ENCODE measurements around the gene TMUB1.
A peak's percentile ranks its signal among the peaks of the same experiment; 100 is the strongest.

Gene TMUB1

GRCh38 chr7:151088856-151089699 is 5.8 kb upstream of the TMUB1 start:
- peak; percentile 67 to 75 for DNase-seq (ENCODE audit: low read depth in 2 of 2)
- H3K4me3 ChIP-seq (replicated peaks in 1 of 2; ENCODE audit: low read depth in 2 of 2, low read length in 2 of 2): peak overlapping the region; percentile 57 to 81
- TF ChIP-seq, protein P1, sequence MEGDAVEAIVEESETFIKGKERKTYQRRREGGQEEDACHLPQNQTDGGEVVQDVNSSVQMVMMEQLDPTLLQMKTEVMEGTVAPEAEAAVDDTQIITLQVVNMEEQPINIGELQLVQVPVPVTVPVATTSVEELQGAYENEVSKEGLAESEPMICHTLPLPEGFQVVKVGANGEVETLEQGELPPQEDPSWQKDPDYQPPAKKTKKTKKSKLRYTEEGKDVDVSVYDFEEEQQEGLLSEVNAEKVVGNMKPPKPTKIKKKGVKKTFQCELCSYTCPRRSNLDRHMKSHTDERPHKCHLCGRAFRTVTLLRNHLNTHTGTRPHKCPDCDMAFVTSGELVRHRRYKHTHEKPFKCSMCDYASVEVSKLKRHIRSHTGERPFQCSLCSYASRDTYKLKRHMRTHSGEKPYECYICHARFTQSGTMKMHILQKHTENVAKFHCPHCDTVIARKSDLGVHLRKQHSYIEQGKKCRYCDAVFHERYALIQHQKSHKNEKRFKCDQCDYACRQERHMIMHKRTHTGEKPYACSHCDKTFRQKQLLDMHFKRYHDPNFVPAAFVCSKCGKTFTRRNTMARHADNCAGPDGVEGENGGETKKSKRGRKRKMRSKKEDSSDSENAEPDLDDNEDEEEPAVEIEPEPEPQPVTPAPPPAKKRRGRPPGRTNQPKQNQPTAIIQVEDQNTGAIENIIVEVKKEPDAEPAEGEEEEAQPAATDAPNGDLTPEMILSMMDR (IDR thresholded peaks at IDR 0.05; ENCODE audit: low read depth, low read length): no peak

DNA sequence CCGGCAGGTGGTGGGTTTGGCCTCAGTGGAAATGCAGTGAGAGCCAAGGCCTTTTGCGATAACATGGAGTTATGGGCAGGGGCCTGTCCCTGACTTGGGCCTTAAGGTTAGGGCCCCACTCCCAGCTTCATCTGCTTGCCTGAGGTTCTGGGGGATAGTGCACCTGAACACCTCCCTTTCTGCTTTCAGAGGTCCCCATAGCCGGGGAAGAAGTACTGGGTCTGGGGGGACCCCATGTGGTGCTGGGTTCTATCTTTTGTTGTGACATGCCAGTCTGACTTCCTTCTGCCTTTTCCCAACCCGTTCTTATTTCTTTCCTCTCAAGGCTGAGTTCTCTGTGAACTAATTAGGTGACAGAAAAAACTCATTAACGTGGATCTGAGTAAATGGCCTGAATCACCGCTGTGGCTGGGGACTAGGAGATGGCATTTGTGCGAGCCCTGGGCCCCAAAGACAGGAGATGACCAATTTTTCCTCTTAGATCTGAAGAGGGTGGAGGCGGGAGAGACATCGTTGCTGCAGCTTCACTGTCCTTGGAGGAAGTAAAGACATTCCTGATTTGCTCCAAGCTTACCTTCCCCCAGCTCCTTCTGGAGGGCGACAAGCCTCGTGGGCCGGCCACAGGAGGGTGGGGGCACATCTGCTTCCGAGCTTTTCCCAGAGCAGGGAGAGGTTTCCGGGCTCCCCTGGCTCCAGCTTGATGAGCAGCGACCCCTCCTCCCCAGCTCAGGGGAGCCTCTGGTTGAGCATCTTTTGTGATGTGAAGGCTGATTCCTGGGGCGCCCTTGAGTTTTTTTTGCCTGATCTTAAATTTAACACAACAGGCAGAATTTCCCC is 4.9 kb upstream of the TMUB1 start:
- peak in 1 of 2 donors; percentile 15 for DNase-seq (ENCODE audit: low read depth in 2 of 2)
- peak overlapping the region; percentile 57 to 81 for H3K4me3 ChIP-seq (replicated peaks in 1 of 2; ENCODE audit: low read depth in 2 of 2, low read length in 2 of 2)
- TF ChIP-seq, protein P1 (IDR thresholded peaks at IDR 0.05; ENCODE audit: low read depth, low read length): no peak

DNA sequence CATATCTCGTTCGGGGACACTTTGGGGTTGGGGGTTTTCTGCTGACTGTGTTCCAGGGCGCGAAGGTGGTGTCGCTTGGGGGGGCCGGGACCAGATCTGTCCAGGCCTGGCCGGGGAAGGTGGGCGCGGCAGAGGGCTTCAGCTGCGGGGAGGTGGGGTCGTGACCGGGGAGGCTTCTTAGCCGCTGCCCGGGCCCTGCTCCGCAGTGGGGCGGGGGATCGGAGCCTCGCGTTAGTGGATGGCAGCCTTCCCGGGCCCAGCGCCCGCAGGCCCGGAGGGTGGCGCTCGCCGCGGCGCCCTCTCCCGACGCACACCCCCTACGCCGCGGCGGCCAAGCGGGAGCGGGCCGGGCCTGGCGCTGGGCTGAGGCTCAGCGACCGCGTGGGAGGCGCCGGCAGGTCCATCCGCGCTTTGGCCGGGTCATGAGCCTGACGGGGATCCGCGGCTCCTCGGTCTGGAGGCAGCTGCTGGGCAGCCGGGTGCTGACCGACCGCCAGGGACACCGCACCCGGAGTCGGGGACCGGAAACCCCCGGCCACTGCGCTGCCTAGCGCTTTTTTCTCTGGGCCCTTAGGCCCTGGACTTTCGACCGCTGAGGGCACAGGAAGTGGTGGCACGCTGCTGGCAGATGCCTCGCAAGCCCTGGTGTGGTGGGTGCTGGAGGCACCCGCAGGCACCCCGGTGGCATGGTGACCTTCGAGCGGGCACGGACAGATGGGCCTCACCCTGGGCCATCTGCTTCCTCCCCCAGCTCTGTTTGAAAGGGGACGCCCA is 4.1 kb upstream of the TMUB1 start:
- H3K4me3 ChIP-seq (replicated peaks in 1 of 2; ENCODE audit: low read depth in 2 of 2, low read length in 2 of 2): peak overlapping the region; percentile 74 to 81
- TF ChIP-seq, protein P1 (IDR thresholded peaks at IDR 0.05; ENCODE audit: low read depth, low read length): no peak
- DNase-seq (ENCODE audit: low read depth in 2 of 2): peak; percentile 60 to 69

DNA sequence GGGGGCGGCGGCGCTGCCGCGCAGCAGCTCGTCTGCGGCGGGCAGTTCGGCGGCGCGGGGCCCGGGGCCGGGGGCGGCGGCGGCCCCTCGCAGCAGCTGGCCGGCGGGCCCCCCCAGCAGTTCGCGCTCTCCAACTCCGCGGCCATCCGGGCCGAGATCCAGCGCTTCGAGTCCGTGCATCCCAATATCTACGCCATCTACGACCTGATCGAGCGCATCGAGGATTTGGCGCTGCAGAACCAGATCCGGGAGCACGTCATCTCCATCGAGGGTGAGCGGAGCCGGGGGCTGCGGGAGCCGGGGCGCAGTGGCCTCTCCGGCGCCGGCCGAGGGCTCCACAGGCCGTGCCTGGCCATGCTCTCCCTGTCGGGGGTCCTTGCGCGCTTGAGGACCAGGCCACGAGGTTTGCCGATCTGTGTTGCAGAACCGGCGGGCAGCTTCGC is 3.5 kb upstream of the TMUB1 start:
- TF ChIP-seq, protein P1 (IDR thresholded peaks at IDR 0.05; ENCODE audit: low read depth, low read length): no peak
- DNase-seq (ENCODE audit: low read depth in 2 of 2): peak in 1 of 2 donors; percentile 47
- H3K4me3 ChIP-seq (replicated peaks in 1 of 2; ENCODE audit: low read depth in 2 of 2, low read length in 2 of 2): peak overlapping the region; percentile 74 to 81

GRCh38 chr7:151085691-151086620 is 2.7 kb upstream of the TMUB1 start, which contains the start of gene AGAP3:
AGAP3 (plus strand) TSS chr7:151086475; CDS start chr7:151086742, 267 bp downstream.
- TF ChIP-seq, protein P1 (IDR thresholded peaks at IDR 0.05; ENCODE audit: low read depth, low read length): no peak
- peak; percentile 66 to 81 for DNase-seq (ENCODE audit: low read depth in 2 of 2)
- peak within 1 kb of the TSS; percentile 74 to 81 for H3K4me3 ChIP-seq (replicated peaks in 1 of 2; ENCODE audit: low read depth in 2 of 2, low read length in 2 of 2)
